AG09309 (cell line): ENCODE measurements around the gene SS18L1.

ENCODE experiments used
- DNase-seq: peaks from one replicate; pipeline ENCODE4 v3.0.0-alpha.2; 2010; ENCODE audit warnings: low read depth
- H3K4me3 ChIP-seq: 2 replicates; pipeline ENCODE4 v1.5.1; 2011; ENCODE audit warnings: mild to moderate bottlenecking, low read depth, low read length, moderate library complexity; ENCODE audit not compliant: control insufficient read depth
- TF ChIP-seq, protein P1 (sequence below): IDR thresholded peaks from 2 replicates; pipeline ENCODE4 v1.5.1; 2011; ENCODE audit warnings: mild to moderate bottlenecking, low read depth, low read length, inconsistent platforms; ENCODE audit not compliant: insufficient read depth, control insufficient read depth; ENCODE audit errors: missing control alignments

SS18L1 gene

DNA sequence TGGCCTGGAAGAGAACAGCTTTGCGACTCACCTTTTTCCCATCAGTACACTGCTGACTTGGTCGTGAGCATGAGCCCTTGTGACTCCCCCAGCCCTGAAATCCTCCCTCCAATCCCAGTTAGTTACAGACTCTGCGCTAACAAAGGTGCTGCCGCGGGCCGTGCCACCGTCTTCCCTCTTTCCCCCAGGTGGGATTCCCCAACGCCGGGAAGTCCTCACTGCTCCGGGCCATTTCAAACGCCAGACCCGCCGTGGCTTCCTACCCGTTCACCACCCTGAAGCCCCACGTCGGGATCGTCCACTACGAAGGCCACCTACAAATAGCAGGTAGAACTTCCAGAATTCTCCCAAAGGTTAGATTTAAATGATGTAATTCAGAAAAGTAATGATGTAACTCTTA lies 55.4 kb downstream of the SS18L1 start:
- no peak overlapping the region for H3K4me3 ChIP-seq
- TF ChIP-seq, protein P1, sequence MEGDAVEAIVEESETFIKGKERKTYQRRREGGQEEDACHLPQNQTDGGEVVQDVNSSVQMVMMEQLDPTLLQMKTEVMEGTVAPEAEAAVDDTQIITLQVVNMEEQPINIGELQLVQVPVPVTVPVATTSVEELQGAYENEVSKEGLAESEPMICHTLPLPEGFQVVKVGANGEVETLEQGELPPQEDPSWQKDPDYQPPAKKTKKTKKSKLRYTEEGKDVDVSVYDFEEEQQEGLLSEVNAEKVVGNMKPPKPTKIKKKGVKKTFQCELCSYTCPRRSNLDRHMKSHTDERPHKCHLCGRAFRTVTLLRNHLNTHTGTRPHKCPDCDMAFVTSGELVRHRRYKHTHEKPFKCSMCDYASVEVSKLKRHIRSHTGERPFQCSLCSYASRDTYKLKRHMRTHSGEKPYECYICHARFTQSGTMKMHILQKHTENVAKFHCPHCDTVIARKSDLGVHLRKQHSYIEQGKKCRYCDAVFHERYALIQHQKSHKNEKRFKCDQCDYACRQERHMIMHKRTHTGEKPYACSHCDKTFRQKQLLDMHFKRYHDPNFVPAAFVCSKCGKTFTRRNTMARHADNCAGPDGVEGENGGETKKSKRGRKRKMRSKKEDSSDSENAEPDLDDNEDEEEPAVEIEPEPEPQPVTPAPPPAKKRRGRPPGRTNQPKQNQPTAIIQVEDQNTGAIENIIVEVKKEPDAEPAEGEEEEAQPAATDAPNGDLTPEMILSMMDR: no peak
- no peak for DNase-seq

DNA sequence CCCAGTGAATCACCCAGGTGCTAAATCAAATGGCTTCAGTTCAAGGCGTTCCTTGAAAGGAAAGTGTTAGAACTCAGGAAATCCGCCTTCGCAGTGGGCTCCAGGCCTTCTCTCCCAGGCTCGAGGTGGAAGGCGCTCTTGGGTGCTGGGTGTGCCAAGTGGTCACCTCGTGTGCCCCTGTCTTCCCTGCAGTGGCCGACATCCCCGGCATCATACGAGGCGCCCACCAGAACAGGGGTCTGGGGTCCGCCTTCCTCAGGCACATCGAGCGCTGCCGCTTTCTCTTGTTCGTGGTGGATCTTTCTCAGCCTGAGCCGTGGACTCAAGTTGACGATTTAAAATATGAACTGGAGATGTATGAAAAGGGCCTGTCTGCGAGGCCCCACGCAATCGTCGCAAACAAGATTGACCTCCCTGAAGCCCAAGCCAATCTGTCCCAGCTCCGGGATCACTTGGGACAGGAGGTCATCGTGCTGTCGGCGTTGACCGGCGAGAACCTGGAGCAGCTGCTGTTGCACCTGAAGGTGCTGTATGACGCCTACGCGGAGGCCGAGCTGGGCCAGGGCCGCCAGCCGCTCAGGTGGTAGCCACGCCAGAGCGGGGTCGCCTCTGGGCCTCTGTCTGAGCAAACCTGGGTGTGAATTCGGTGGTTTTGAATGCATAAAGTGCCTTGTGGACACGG lies 57.1 kb downstream of the SS18L1 start:
- H3K4me3 ChIP-seq: no peak overlapping the region
- TF ChIP-seq, protein P1: no peak
- no peak for DNase-seq

DNA sequence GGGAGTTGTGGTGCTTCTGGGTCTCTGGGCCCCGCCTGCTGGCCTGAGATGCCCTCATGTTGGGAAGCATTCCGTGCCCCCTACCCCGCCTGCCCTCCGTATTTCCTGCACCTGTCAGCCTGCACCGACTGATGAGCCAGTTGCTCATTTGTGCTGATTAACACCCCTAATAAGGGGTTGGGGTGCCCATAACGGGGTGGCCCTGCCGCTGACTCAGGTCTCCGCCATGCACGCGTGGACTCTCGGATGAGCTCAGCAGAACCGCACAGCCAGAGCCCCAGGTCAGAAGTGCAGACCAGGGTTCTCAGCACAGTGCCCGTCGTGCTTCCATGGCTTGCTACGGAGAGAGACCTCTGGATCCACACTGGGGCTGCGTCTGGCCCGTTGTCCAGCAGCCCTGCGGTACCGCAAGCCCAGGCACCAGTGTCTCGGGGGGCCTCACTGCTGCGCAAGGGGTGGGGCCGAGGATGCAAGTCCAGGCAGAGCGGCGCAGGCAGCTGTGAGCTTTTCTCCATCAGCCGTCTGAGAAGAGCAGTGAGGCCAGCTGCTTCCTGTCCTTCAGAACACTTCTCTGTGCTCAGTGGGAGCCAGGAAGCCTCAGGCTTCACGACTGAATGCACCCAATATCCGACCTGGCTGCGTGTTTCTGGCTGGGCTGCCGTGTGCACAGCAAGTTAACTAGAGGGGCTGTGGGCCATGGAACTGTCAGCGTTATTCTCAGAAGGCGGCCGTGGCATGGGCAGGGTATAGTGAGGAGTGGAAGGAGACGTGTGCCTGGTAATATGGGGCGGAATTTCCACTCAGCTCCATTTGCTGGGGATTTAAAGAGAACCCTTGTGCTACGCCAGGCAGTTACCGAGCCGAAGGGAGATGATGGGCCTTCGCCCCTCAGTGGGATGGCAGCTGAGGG lies 57.9 kb downstream of the SS18L1 start:
- no peak for DNase-seq
- H3K4me3 ChIP-seq: no peak overlapping the region
- TF ChIP-seq, protein P1: no peak

DNA sequence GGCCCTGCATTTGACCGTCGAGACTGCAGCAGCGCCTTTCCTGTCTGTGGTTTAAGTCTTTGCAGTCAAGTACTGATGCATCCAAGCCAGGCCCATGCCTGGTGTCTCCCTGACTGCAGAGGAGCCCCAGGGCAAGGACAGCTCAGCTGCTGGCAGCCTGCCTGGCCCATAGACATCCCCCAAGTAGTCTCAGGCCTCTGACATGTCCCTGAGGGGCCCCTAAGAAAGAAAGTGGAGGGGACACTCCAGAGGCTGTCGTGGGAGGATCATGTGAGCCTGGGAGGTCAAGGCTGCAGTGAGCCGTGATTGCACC lies 58.5 kb downstream of the SS18L1 start:
- no peak for DNase-seq
- no peak overlapping the region for H3K4me3 ChIP-seq

DNA sequence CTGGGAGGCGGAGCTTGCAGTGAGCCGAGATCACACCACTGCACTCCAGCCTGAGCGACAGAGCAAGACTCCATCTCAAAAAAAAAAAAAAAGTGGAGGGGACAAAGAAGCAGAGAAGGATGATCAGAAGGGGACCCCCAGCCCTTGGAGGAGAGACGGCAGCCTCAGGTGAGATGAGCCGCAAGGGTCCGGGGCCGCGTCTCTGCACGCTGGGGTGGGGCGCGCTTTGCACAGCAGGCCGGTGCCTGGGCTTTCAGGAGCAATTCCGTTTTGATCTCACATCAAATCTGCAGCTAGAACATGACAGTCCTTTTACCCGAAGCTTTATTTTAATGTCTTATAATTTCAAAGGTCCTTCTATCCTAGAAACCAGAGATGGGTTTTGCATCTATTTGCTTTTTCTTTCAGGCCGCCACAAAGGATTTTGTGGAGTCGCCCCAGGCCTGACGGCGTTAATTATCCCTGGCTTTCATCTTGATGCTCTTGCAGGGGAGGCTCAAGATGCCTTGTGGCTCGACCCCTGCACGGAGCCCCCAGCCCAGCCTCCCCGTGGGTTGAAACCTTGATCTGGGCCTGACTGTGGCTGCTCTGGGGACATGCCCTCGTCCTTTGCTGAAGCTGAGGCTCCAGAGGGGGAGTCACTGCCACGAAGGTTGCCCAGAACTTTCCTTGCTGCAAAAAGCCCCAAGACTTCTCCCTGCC lies 59.3 kb downstream of the SS18L1 start:
- TF ChIP-seq, protein P1: no peak
- no peak for DNase-seq
- no peak overlapping the region for H3K4me3 ChIP-seq

More for the DNA sequence above, 58.5 kb downstream of the SS18L1 start:
- TF ChIP-seq, protein P1: no peak

DNA sequence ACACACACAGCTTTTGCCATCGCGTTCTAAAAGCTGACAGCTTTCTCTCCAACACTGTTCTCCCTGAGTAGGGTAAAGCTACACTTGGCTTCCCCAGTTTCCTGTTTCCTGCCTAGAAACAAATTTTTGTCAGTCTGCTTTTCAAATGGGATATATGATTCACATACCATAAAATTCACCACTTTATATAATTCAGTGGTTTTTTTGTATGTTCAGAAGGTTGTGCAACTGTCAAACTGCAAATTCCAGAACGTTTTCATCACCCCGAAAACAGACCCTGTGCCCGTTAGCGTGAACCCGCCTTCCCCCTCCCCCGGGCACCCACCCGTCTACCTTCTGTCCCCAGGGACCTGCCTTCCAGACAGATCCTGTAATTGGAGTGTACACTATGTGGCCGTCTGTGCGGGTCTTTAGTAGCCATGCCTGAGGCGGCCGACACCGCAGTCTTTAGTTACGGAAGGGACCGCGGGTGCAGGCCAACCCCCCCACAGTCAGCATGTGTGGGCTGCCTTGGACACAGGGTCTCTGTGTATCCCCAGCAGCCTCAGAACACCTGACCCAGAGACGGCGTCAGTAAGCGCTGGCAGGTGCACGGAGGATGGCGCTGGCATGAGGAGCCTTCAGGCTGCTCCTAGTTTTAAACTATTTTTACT lies 59.9 kb downstream of the SS18L1 start:
- H3K4me3 ChIP-seq: no peak overlapping the region
- DNase-seq: no peak
- TF ChIP-seq, protein P1: no peak
